GM21619 (cell line): Measurements from ENCODE around the gene ME3.
"Not testable (repeated sequence)": the region's sequence is repeated elsewhere in the genome, so short reads cannot be mapped to it uniquely, and the experiment has no call there.

Source experiments
- ATAC-seq: cut with Tn5 transposase; IDR thresholded peaks from one replicate; pipeline ENCODE4 v1.9.1; 2021; ENCODE audit not compliant: unreplicated experiment

ME3 gene

DNA sequence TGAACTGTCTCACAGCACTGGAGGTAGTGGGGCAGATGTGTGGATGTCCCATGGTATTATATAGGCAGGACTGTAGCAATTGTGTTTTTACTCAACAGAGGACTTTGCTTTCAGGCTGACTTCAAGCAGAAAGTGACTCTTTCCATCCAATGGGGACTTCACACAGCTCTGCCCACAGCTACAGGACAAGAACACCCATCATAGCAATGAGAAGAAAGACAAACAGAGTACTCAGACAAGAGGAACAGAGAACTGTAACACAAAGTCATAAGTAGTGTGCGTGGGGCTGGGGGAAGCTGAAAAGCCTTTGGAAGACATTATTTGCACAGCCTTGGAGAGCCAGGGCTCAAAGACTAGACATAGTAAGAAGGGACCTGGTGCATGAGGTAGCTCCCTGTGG, 227.4 kb downstream of the ME3 start:
- no peak for ATAC-seq

- ATAC-seq = no peak
These were observed 229.0 kb downstream of the ME3 start for GRCh38 chr11:86443415-86443814.

DNA sequence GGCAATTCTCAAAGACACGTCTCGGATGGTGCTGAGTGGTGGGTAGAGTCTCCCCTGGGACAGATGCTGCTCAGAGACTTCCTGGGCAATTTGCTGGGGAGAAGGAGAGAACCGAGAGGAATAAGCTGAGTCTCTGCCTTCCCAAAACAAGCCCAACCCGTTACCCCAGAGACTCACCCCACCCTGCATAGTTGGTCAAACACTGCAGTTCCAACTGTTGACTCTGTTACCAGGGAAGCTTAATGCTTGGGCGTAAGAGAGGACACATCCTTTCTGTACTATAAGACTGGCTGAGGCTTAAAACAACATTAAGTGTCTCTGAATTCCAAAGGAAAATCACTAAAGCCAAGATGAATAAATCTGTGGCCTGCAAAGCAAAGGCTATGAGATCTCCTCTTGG, 229.6 kb downstream of the ME3 start:
- no peak for ATAC-seq

- ATAC-seq = no peak
These were observed 230.0 kb downstream of the ME3 start for GRCh38 chr11:86442420-86442819.

GRCh38 chr11:86440843-86441242, 231.6 kb downstream of the ME3 start:
- ATAC-seq = no peak

GRCh38 chr11:86440305-86440716, 232.1 kb downstream of the ME3 start:
- no peak for ATAC-seq

DNA sequence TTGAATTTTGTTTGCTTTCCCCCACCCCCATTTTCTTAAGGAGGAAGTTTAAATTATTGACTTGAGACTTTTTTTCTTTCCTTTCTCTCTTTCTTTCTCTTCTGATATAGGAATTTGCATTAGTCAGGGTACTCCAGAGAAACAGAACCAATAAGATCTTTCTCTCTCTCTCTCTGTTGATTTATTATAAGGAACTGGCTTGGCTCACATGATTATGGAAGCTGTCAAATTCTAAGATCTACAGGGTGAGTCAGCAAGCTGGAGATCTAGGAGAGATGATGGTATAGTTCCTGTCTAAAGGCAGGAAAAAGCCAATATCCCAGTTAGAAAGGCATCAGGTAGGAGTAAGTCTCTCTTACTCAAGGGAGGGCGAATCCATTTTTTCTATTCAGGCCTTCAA, 233.7 kb downstream of the ME3 start:
- no peak for ATAC-seq

DNA sequence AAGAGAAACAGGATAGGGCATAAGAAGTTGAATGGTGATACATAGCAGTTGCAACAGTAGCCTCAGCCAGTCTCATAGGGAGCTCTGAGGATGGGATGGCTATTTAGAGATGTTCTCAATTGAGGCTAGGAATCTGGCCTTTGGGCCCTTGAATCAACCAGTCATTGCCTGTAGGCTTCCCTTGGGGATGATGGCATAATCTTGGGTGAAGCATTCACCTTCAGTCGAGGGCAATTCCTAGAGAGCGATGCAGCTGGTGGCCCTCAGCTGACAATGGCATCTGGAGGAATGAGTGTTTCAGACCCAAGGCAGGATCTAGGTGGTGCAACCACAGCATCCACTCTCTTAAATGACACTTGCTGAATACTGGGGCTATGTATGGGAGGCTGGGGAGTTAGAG, 236.7 kb downstream of the ME3 start:
- ATAC-seq = no peak

GRCh38 chr11:86433361-86434095, 238.9 kb downstream of the ME3 start:
- not testable (repeated sequence) for ATAC-seq

DNA sequence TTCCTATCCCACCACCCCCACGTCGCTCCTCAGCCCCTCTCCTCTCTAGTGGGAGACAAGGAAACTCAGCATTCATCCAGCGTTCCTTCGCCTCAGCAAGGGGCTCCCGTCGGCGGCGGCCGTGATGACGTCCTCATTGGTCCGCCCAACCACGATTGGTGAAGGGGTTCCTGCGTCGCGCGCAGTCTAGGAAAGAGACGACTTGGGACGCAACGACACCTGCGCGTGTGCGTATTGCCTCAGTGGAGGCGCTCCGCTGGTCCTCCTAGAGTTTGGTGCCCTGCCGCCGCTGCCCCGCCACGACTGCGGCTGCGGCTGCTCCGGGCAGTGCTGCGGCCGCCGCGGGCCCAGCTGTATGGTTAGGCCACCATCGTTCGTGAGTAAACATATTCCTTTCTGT, 241.2 kb downstream of the ME3 start:
- ATAC-seq = no peak

DNA sequence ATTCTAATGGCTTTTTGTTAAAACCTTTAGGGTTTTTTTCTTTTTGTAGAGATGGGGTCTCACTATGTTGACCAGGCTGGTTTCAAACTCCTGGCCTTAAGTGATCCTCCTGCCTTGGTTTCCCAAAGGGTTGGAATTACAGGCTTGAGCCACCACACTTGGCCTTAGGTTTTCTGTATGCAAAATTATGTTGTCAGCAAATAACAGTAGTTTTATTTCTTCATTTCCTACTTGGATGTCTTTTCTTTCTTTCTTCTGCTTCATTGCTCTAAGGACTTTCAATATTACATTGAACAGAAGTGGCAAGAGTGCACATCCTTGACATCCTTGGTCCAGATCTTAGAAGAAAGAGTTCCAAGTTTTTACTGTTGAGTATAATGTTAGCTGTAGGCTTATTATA, 245.0 kb downstream of the ME3 start:
- ATAC-seq = no peak

DNA sequence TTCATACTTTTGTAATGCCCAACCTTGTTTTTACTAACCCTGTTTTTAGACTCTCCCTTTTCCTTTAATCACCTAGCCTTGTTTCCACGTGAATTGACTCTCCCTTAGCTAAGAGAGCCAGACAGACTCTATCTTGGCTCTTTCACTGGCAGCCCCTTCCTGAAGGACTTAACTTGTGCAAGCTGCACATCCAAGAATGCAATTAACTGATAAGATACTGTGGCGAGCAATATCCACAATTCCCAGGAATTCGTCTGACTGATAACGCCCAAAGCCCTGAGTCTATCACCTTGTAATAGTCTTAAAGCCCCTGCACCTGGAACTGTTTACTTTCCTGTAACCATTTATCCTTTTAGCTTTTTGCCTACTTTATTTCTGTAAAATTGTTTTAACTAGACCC, 248.9 kb downstream of the ME3 start:
- ATAC-seq = not testable (repeated sequence)

- no peak for ATAC-seq
These were observed 250.0 kb downstream of the ME3 start for GRCh38 chr11:86422371-86422770.

GRCh38 chr11:86421946-86422345, 250.5 kb downstream of the ME3 start:
- ATAC-seq = no peak

- peak; percentile 54 for ATAC-seq
These were observed 253.5 kb downstream of the ME3 start for GRCh38 chr11:86418917-86419316.

- peak; percentile 14 for ATAC-seq
These were observed 253.9 kb downstream of the ME3 start for GRCh38 chr11:86418513-86418912.

DNA sequence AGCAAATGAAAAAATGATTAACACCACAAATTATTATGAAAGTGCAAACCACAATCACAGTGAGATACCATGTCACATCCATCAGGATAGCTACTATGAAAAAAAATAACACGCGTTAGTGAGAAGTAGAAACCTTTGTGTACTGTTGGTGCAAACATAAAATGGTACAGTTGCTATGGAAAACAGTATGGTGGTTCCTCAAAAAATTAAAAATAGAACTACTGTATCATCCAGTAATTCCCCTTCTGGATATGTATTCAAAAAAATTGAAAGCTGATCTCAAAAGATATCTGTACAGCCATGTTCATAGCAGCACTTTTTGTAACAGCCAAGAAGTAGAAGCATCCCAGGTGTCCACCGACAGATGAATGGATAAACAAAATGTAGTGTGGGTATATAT, 254.3 kb downstream of the ME3 start:
- no peak for ATAC-seq

DNA sequence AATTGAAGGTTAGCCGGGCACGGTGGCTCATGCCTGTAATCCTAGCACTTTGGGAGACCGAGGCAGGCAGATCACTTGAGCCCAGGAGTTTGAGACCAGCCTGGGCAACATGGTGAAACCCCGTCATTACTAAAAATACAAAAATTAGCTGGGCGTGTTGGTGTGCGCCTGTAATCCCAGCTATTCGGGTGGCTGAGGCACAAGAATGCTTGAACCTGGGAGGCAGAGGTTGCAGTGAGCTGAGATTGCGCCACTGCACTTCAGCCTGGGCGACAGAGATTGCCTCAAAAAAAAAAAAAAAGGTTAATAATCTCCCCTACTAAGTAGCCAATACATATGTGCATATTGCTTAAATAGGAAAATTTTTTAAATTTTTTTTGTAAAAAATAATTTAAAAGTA, 255.5 kb downstream of the ME3 start:
- ATAC-seq = not testable (repeated sequence)

DNA sequence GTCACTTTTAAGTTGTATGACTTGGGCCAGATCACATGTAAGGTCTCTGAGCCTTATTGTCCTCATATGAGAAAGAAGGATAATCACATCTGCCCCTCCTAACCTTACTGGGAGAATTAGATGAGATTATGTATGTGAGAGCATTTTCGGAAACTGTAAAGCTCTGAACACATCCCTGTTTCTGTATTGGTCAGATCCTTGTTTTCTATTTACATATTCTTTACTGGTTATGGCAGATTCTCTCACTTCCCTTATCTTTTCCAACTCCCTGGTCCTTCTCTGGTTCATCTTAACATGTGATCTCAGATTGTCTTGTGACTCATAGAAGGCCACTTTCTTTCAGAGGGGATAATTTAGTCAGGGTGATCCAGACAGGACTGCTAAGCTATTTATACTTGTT, 255.9 kb downstream of the ME3 start:
- ATAC-seq = no peak

DNA sequence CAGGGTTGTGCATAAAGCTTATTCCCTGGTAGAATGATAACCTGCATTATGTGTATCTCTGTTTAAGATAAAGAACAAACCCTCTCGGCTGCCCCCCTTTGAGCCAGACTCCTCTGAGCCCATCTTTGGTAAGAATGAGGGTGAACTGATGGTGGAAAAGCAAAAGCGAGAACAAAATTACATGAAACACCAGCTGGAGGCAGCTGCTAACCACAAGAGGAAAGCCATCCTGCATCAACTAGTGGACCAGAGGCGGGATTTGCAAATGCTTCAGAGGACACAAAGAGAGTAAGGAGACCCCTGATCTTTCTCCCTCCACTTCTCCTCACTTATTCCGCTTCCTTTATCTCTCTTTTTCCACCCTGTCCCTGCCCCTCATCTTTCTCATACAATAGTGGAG, 257.4 kb downstream of the ME3 start:
- no peak for ATAC-seq

DNA sequence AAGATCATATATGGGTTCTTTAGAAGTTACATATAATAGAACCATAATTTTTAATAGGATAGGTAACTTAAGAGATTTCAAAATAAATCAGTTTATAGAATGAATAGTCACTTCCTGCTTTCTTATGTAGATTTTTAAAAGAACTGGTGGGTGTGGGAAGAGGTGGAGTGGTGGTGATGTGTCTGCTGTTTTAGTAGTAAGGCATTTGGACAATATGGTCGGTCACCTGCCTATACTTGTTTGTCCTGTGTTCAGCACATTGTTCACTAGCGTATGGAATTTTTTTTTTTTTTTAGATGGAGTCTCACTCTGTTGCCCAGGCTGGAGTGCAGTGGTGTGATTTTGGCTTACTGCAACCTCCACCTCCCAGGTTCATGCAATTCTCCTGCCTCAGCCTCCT, 258.4 kb downstream of the ME3 start:
- ATAC-seq = no peak

DNA sequence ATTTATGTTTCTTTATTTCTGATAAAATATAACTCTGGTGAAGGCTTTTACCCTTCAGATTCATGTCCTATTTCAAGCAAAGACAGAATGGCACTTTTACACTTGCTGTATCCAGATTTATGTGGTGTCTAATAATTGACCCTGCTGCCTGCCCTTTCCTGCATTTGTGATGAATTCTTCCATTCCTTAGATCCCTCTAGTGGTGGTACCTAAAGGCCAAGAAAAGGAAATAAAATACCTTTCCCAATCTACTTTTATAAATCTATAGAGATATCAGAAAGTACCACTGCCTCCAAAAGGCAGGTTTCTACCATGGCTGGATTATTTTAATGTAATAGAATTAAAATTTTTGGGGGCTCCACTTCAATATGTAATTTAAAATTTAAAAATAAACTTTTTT, 263.6 kb downstream of the ME3 start:
- ATAC-seq = no peak

- no peak for ATAC-seq
These were observed 269.0 kb downstream of the ME3 start for GRCh38 chr11:86403458-86403857.
